Measurements from ENCODE around the gene EFNB2.

GRCh38 chr13:106507560-106508274 is 27.7 kb downstream of the EFNB2 start:
- TF ChIP-seq CTCF (IDR thresholded peaks at IDR 0.05), result no peak
- no peak for TF ChIP-seq POLR2A (IDR thresholded peaks at IDR 0.05)

All from adrenal gland (tissue), 5 donors.